H1 (cell line): ENCODE results near the gene NRSN2. TPM values are rescaled to one million over a fixed set of nuclear protein-coding genes. Genes with fewer than 3 reads are reported as not detected.
"Not testable (repeated sequence)": the region's sequence is repeated elsewhere in the genome, so short reads cannot be mapped to it uniquely, and the experiment has no call there.

ENCODE experiments used
- CTCF ChIA-PET: fragments of 300-600 bp; sonication (Branson Sonifier 250); formaldehyde crosslinking; loops from one replicate; lab custom pipeline; 2021; ENCODE audit not compliant: partially characterized antibody; lab: Charles Lee
- POLR2A ChIA-PET: fragments of 300-600 bp; sonication (Branson Sonifier 250); formaldehyde crosslinking; loops from one replicate; lab custom pipeline; 2021; ENCODE audit warnings: inconsistent platforms; ENCODE audit not compliant: partially characterized antibody; lab: Charles Lee
- DNase-seq, 2 experiments: peaks; one replicate each; pipeline versions ENCODE4 v3.0.0 to v3.0.0-alpha.2; 2010 to 2022; ENCODE audit warnings: low spot score in 2 of 2, low read depth in 1 of 2, mixed read lengths in 1 of 2
- FAIRE-seq: peaks from 2 replicates; lab custom pipeline; 2011; peaks lifted over from hg19 to GRCh38; lab: Jason Lieb, UNC
- H2AFZ ChIP-seq: 2 replicates; pipeline ENCODE4 v1.8.1; 2012; ENCODE audit warnings: low read length, inconsistent platforms
- H2AK5ac ChIP-seq: 2 replicates; pipeline ENCODE4 v1.6.1; 2013; ENCODE audit warnings: low read depth, low read length
- H2BK120ac ChIP-seq: replicated peaks from 2 replicates; pipeline ENCODE3; 2013; ENCODE audit warnings: low read depth, low read length, inconsistent platforms
- H2BK12ac ChIP-seq: 2 replicates; pipeline ENCODE4 v1.6.1; 2013; ENCODE audit warnings: low read depth, low read length
- H2BK15ac ChIP-seq: 2 replicates; pipeline ENCODE4 v1.6.1; 2013; ENCODE audit warnings: low read length
- H2BK20ac ChIP-seq: 2 replicates; pipeline ENCODE4 v1.6.1; 2013; ENCODE audit warnings: low read length
- H2BK5ac ChIP-seq: 2 replicates; pipeline ENCODE4 v1.6.1; 2013; ENCODE audit warnings: low read depth, low read length
- H3K14ac ChIP-seq: 2 replicates; pipeline ENCODE4 v1.6.1; 2013; ENCODE audit warnings: inconsistent platforms; ENCODE audit not compliant: insufficient read length
- H3K18ac ChIP-seq: 2 replicates; pipeline ENCODE4 v1.6.1; 2013; ENCODE audit warnings: low read length; ENCODE audit errors: extremely low read depth
- H3K23ac ChIP-seq: 2 replicates; pipeline ENCODE4 v1.6.1; 2013; ENCODE audit warnings: inconsistent platforms; ENCODE audit not compliant: insufficient read length
- H3K23me2 ChIP-seq: 2 replicates; pipeline ENCODE4 v1.6.1; 2013; ENCODE audit warnings: low read depth, low read length
- H3K27ac ChIP-seq: 2 replicates; pipeline ENCODE4 v1.6.1; 2011; ENCODE audit warnings: low read depth, low read length, inconsistent platforms
- H3K27me3 ChIP-seq, 4 experiments: replicated peaks in 1 of 4; 1 replicate in 1 of 4; 2 replicates in 3 of 4; pipeline versions ENCODE4 v1.6.1 to v1.8.1; 2011 to 2013; ENCODE audit warnings: low read length in 3 of 4, mild to moderate bottlenecking in 3 of 4, inconsistent platforms in 2 of 4, mixed read lengths in 2 of 4, moderate library complexity in 1 of 4; ENCODE audit not compliant: control insufficient read depth in 3 of 4, insufficient read depth in 3 of 4; ENCODE audit errors: extremely low read depth in 1 of 4
- H3K36me3 ChIP-seq, 4 experiments: 2 replicates each; pipeline versions ENCODE4 v1.6.1 to v1.8.1; 2011 to 2013; ENCODE audit warnings: mild to moderate bottlenecking in 4 of 4, low read length in 3 of 4, moderate library complexity in 2 of 4, control low read depth in 1 of 4, inconsistent platforms in 1 of 4; ENCODE audit not compliant: insufficient read depth in 4 of 4, control insufficient read depth in 2 of 4
- H3K4ac ChIP-seq: replicated peaks from 2 replicates; pipeline ENCODE3; 2013; ENCODE audit warnings: low read length, low read depth, mixed read lengths, inconsistent platforms; ENCODE audit not compliant: insufficient read length
- H3K4me1 ChIP-seq, 4 experiments: replicated peaks in 1 of 4; 1 replicate in 1 of 4; 2 replicates in 3 of 4; pipeline versions ENCODE4 v1.6.1 to v1.8.1; 2011 to 2013; ENCODE audit warnings: low read length in 3 of 4, inconsistent platforms in 2 of 4, mixed read lengths in 1 of 4; ENCODE audit not compliant: insufficient read depth in 4 of 4, control insufficient read depth in 3 of 4
- H3K4me2 ChIP-seq, 2 experiments: 2 replicates each; pipeline versions ENCODE4 v1.6.1 to v1.8.1; 2011 to 2013; ENCODE audit warnings: low read depth in 2 of 2, low read length in 2 of 2, control low read depth in 1 of 2, inconsistent platforms in 1 of 2, mild to moderate bottlenecking in 1 of 2; ENCODE audit not compliant: insufficient read depth in 1 of 2
- H3K4me3 ChIP-seq, 4 experiments: fragments of 200-600, 300-600 bp in 1 of 4; sonication (generic), shearing (Covaris generic), sonication (Bioruptor Twin) in 1 of 4; 2 replicates each; pipeline versions ENCODE4 v1.5.1 to v1.8.1; 2011 to 2016; ENCODE audit warnings: low read length in 4 of 4, low read depth in 3 of 4, control low read depth in 2 of 4, inconsistent platforms in 2 of 4, mild to moderate bottlenecking in 2 of 4, mixed read lengths in 1 of 4, moderate library complexity in 1 of 4; ENCODE audit not compliant: insufficient read depth in 2 of 4; ENCODE audit errors: extremely low read depth in 1 of 4
- H3K56ac ChIP-seq: replicated peaks from 2 replicates; pipeline ENCODE3; 2013; ENCODE audit warnings: low read depth, mild to moderate bottlenecking, mixed read lengths, low read length, inconsistent platforms; ENCODE audit not compliant: insufficient read length
- H3K79me1 ChIP-seq: 2 replicates; pipeline ENCODE4 v1.6.1; 2013; ENCODE audit warnings: low read depth, low read length, control low read depth
- H3K79me2 ChIP-seq, 2 experiments: 2 replicates each; pipeline versions ENCODE4 v1.6.1 to v1.8.1; 2012 to 2013; ENCODE audit warnings: low read length in 2 of 2, mild to moderate bottlenecking in 2 of 2, inconsistent platforms in 1 of 2; ENCODE audit not compliant: insufficient read depth in 2 of 2, control insufficient read depth in 1 of 2
- H3K9ac ChIP-seq, 4 experiments: replicated peaks in 1 of 4; 1 replicate in 1 of 4; 2 replicates in 3 of 4; pipeline versions ENCODE4 v1.6.1 to v1.8.1; 2011 to 2013; ENCODE audit warnings: low read depth in 3 of 4, low read length in 3 of 4, control low read depth in 2 of 4, mild to moderate bottlenecking in 2 of 4, moderate library complexity in 2 of 4, inconsistent platforms in 1 of 4; ENCODE audit errors: extremely low read depth in 1 of 4
- H3K9me3 ChIP-seq, 2 experiments: 2 replicates each; pipeline versions ENCODE4 v1.6.1 to v1.8.1; 2012 to 2013; ENCODE audit warnings: mild to moderate bottlenecking in 2 of 2, moderate library complexity in 2 of 2, control low read depth in 1 of 2, inconsistent platforms in 1 of 2, low read depth in 1 of 2, low read length in 1 of 2, mixed read lengths in 1 of 2; ENCODE audit not compliant: insufficient read depth in 2 of 2
- H4K20me1 ChIP-seq, 2 experiments: replicated peaks in 1 of 2; 2 replicates each; pipeline versions ENCODE3 to v1.8.1; 2011 to 2013; ENCODE audit warnings: inconsistent platforms in 2 of 2, low read length in 2 of 2, mild to moderate bottlenecking in 1 of 2; ENCODE audit not compliant: insufficient read depth in 2 of 2, control insufficient read depth in 1 of 2
- H4K5ac ChIP-seq: 2 replicates; pipeline ENCODE4 v1.6.1; 2013; ENCODE audit warnings: low read length, low read depth, mixed read lengths, inconsistent platforms; ENCODE audit not compliant: insufficient read length
- H4K8ac ChIP-seq: 2 replicates; pipeline ENCODE4 v1.8.0; 2013; ENCODE audit warnings: mild to moderate bottlenecking, moderate library complexity, low read length, inconsistent platforms; ENCODE audit not compliant: insufficient read depth; ENCODE audit errors: extremely low read depth
- H4K91ac ChIP-seq: replicated peaks from 2 replicates; pipeline ENCODE3; 2013; ENCODE audit warnings: low read length, mixed read lengths, inconsistent platforms; ENCODE audit not compliant: insufficient read length
- WGBS, 2 experiments: shearing (Covaris generic) in 1 of 2; methylation state at CpG; one replicate each; pipeline versions ENCODE4 v1.1.6 to v1.1.7; 2013 to 2015; ENCODE audit warnings: low lambda C conversion rate in 2 of 2, mixed read lengths in 2 of 2, inconsistent platforms in 1 of 2, low coverage in 1 of 2, missing lambda C conversion rate in 1 of 2; ENCODE audit not compliant: insufficient replicate concordance in 2 of 2, insufficient coverage in 1 of 2, insufficient read length in 1 of 2; ENCODE audit errors: extremely low coverage in 1 of 2, missing lambda C conversion rate in 1 of 2; 5-methylcytosine and 5-hydroxymethylcytosine counted together
- polyA plus RNA-seq, 7 experiments: library from polyadenylated mRNA; depleted of rRNA in 3 of 7; stranded (reverse) in 5 of 7; unstranded in 2 of 7; fragments of >200 nt in 5 of 7; fragments of 200-250 nt in 2 of 7; gene quantifications; 1 replicate in 5 of 7; 2 replicates in 1 of 7; 4 replicates in 1 of 7; pipeline versions ENCODE4 v1.2.1 to v1.2.3, GENCODE V29; 2011 to 2013; ENCODE audit warnings: missing spikeins in 2 of 7, mixed read lengths in 2 of 7
- total RNA-seq: library from RNA; stranded (reverse); fragmentation: NEBNext Ultra II Directional; extraction: Animal tissue kit (Norgen Biotek cat#: 25700); gene quantifications from 2 replicates; pipeline ENCODE4 v1.2.1, GENCODE V29; 2021

Gene NRSN2
- total and polyA plus RNA-seq, 2 of the 8 experiments (the other 6 are each of a cell fraction or from before 2014, with no cell fraction given) = 19.4 to 33.3 TPM

DNA sequence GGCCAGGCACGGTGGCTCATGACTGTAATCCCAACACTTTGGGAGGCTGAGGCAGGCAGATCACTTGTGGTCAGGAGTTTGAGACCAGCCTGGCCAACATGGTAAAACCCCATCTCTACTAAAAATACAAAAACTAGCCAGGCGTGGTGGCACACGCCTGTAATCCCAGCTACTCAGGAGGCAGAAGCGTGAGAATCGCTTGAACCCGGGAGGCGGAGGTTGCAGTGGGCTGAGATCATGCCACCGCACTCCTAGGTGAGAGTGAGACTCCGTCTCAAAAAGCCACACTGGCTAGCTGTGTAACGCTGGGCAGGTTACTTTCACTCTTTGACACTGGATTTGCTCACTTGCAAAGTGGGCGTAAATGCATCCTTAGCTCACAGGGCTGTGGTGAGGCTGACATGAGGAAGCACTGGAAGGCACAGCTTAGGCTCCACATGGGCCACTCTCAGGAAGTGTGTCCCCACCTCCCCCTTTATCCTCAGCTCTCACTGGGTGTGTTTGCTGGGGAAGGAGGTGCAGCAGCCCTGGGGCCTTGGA, 25.7 kb downstream of the NRSN2 start:
- not testable (repeated sequence) for H3K18ac ChIP-seq, H3K79me1 ChIP-seq, H2AFZ ChIP-seq, H3K4me3 ChIP-seq, H4K20me1 ChIP-seq, H3K23me2 ChIP-seq, H3K9ac ChIP-seq, H3K23ac ChIP-seq, H3K9me3 ChIP-seq, H4K8ac ChIP-seq, H3K4me2 ChIP-seq, H3K27me3 ChIP-seq, H3K56ac ChIP-seq, H3K14ac ChIP-seq, H3K4me1 ChIP-seq, H4K5ac ChIP-seq, H2BK120ac ChIP-seq, H3K4ac ChIP-seq, FAIRE-seq, H3K79me2 ChIP-seq, DNase-seq, H3K27ac ChIP-seq, H3K36me3 ChIP-seq
- Histone ChIP-seq H2BK12ac (peak overlapping the region; percentile 68), H2BK20ac (peak overlapping the region; percentile 67; the same call in 1 of the 2 replicates), H2BK15ac (peak overlapping the region; percentile 72; the same call in 1 of the 2 replicates), H2AK5ac (peak overlapping the region; percentile 39; the same call in 1 of the 2 replicates), H2BK5ac (peak overlapping the region; percentile 82; the same call in 1 of the 2 replicates), H4K91ac (peak overlapping the region; percentile 86)
- 97% methylated on average over 9 of the region's 11 CpGs; no CpG with 5 or more reads in 1 of the 2 experiments for WGBS, 2 experiments
- CTCF ChIA-PET = interaction anchor here (0.7 to 4.9 kb wide), 7 partner anchors 10 to 302 kb away, joined by 3 to 41 read pairs (median 5); no protein-coding TSS in a partner anchor
- POLR2A ChIA-PET = interaction anchor here (0.8 to 14.7 kb wide), 5 partner anchors 9 to 35 kb away, joined by 3 to 172 read pairs (median 6); partner anchors contain the start of gene TRIB3
